ENCODE data around the gene NDOR1. TPM values are rescaled to one million over a fixed set of nuclear protein-coding genes. Genes with fewer than 3 reads are reported as not detected.

NDOR1 gene
- total RNA-seq, 1 experiment from 2014 or later: 4.6 TPM

DNA sequence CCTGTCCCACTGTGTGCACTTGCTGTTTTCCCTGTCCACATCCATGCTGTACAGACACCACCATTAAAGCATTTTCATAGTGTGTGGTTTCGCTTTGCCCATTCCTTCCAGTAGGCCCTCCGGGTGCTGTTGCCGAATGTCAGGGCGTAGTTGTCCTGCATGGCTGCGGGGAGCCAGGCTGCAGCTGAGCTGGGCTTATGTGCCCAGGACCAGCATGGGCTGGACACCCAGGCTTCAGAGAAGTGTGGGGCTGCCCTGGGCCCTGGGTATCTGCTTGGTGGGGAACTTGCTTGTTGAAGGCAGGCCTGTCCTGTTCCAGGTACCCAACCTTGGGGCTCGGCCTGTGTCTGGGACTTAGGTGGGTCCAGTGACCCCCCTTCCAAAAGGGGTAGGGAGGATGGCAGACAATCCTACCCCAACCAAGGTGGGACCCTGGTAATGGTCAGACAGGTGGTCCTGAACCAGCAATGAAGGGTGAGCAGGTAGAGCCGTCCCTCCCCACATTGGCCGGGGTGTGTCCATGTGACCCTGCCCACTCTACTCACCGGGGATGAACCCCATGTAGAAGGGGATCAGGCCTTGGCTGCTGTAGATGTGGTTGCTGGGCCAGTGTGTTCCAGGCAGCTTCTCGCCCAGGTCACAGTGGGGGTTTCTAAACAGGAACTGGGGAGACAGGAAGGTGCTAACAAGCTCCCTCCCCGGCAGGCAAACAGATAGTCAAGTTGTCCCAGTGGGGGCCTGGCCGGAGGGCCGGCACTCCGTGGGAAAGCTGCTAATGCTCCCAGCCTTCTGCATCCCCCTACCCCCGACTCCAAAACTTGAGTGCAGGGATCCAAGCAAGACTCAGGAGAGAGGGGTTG lies 38.4 kb downstream of the NDOR1 start:
- DNase-seq (ENCODE audit: low read depth): no peak

- DNase-seq (ENCODE audit: low read depth): peak; percentile 33
Measured at GRCh38 chr9:137244486-137245449, 39.3 kb downstream of the NDOR1 start.

- no peak for DNase-seq (ENCODE audit: low read depth)
Measured at GRCh38 chr9:137245450-137246421, 40.2 kb downstream of the NDOR1 start.

- no peak for DNase-seq (ENCODE audit: low read depth)
Measured at GRCh38 chr9:137247135-137247915, 41.8 kb downstream of the NDOR1 start.

DNA sequence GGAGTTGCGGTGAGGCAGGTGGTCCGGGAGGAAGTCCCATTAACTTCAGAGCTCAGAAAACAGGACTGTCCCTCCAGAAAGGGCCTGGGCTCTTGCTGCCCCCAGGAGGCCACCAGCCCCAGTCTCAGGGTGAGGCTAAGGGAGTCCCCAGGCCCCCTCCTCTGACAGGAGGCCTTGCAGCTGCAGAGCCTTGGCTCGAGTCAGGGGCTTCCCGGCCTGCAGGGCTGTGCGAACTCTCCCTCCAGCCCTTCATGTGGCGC lies 42.3 kb downstream of the NDOR1 start:
- DNase-seq (ENCODE audit: low read depth): no peak

DNA sequence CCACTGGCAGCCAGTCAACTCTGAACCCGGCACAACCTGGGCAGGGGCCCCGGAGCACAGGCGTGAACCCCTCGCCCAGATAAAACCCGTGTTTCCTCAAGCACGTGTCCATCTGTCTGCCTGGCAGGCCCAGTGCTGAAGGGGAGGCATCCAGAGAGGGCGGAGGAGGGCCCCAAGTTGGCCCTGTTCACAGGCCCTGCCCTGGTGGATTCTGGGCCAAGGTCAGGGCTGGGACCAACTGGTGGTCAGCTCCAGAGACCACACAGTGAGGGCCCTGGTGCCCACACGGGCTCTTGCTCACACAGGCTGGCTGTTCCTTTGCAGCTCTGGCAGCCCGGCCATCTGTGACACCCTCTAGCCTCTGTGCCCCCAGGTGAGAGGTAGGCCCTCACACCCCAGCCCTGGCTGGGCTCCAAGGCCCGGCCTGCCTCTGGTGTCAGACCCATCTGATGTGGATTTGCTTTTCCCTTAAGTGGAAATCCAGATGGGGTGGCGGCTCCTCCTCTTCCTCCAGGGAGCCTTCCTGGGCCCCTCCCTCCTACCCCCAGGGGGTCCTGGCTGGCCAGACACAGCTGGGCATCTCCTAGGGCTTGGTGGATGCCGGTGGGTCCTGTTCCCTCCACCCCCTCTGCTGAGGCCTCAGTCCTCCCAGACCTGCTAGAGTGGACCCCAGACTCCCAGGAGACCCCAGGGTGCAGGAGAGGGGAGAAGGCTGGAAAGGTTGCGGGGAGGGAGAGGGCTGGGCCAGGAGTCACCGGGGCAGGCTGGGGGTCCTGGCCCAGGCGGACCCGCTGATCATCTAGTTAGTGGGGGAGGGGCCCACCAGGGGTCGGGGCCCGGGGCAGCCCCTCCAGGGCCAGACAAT lies 45.1 kb downstream of the NDOR1 start:
- DNase-seq (ENCODE audit: low read depth): no peak

DNA sequence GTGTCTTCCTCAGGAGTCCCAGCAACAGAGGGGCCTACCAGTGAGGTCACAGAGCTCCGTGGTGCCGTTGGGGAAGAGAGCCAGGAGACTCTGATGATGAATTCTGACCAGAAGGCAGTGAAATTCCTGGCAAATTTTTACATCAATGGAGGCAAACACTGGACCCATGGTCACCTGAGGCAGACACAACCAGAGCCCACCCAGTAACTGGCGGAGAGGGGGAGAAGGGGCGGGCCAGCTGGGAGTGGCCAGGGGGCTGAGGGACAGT lies 45.6 kb downstream of the NDOR1 start, which contains the start of gene STPG3:
STPG3 (plus strand) TSS at position 93 of the 268 bp plus-strand sequence; CDS start at position 94, 1 bp downstream.
- DNase-seq (ENCODE audit: low read depth): no peak

- DNase-seq (ENCODE audit: low read depth): no peak
Measured at GRCh38 chr9:137251490-137252268, 46.2 kb downstream of the NDOR1 start.

GRCh38 chr9:137252555-137253506 lies 47.3 kb downstream of the NDOR1 start:
- no peak for DNase-seq (ENCODE audit: low read depth)

DNA sequence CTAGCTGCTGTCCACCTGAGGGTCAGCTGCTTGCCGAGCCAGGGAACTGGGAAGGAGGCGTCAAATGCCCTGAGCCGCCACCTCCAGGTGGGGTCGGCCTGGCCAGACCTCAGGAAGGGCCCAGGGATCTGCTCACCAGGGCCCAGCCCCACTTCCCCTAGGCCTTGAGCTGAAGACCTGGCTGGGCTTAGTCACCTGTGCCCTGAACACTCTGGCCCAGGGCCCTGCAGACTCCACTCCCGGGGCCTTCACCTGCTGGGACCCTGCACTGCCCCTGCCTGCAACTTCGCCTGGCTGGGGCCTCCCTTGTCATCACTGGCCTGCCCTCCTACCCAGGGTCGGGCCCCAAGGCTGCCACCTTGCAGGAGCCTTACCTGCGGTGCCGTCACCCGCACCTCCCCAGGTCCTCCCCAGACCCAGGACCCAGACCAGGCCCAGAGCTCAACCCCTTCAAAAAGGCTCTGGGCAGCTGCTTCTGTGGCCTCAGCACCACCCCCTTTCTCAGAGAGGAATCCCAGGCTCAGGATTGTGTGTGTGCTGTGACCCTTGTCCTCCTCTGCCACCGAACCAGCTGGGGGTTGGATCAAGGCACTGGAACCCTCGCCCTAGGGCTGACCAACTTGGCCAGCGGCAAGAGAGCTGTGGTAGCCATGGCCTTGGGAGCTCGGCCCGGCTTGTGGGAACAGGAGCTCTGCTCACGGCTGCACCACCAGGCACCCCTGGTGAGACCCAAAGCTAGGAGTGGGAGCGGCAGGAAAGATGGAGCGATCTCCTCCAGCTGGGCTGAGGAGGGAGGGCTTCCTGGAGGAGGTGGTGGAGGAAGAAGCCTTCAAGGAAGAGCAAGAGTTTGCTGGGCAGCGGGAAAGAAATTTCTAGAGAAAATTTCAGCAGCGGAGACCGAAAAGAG lies 48.5 kb downstream of the NDOR1 start:
- DNase-seq (ENCODE audit: low read depth): no peak

DNA sequence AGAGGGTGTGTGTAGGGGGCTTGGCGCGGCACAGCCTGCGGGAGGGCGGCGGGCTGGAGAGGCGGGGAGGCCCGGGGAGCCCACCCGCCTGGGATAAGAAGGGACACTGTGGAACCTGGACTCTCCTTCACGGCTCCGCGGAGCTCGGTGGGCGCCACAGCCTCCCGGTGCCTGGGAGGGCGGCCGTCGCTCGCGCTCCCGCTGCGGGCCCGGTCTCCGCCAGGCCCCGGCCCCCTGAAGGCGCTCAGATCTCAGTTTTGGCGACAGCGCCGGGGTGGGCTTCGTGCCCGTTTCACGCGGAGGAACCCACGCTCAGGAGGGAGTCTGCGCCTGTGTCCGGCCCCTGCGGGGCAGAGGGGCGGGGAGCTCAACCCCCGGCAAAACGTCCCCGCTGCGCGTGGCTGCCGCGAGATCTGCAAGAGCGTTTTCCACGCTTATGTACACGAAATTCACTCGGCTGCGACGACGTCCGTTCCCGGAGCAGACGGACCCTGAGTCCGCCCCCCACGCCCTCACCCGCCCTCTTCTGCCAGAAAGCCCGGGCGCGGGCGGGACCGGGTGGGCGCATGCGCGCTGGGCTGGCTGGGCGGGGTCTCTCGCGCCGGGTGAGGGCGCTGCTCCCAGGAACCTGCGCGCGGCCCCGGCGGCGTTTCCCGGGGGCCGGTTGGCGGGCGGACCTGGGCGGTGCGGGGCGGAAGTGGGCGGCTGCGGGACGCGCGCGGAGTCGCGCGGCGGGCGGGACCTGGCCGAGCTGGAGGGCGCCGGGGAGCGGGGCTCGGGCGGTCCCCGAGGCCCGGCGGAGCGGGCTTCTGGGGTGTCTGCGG lies 49.3 kb downstream of the NDOR1 start, which contains the start of gene NELFB:
NELFB (plus strand) TSS at position 704 of the 824 bp plus-strand sequence.
- DNase-seq (ENCODE audit: low read depth): peak; percentile 81

GRCh38 chr9:137255448-137256114 lies 50.1 kb downstream of the NDOR1 start:
- peak; percentile 30 for DNase-seq (ENCODE audit: low read depth)

DNA sequence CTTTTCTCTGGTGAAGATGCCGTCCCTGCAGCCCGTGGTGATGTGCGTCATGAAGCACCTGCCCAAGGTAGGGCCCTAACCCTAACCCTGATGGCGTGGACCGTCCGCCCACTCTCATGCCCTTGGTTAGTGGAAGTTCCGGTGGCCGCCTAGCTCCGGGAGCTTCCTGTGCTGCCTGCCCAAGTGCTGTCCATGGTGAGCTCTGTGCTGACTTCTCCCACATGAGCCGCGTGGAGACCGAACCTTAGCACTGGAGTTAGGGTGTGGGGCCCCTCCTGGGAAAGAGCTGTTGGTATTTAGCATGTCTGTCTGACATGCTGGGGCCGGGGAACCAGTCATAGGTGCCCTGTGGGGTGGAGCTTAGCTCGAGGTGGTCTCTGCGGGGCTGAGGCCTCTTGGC lies 50.9 kb downstream of the NDOR1 start:
- no peak for DNase-seq (ENCODE audit: low read depth)

DNA sequence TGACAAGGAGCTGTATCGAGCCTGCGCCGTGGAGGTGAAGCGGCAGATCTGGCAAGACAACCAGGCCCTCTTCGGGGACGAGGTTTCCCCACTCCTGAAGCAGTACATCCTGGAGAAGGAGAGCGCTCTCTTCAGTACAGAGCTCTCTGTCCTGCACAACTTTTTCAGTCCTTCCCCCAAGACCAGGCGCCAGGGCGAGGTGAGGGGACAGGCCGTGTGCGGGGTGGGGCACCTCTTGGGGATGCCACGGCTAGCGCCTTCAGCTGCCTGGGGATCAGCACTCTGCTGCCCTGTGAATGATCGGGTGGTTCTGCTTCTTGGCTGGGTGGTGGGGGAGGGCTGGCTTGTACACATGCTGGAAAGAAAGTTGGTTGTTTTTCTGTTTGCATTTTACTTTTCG lies 51.4 kb downstream of the NDOR1 start:
- DNase-seq (ENCODE audit: low read depth): no peak

GRCh38 chr9:137262173-137262908 lies 56.8 kb downstream of the NDOR1 start:
- peak; percentile 41 for DNase-seq (ENCODE audit: low read depth)

All from RPMI7951 (cell line).